Muscle of back (tissue), 11 donors: ENCODE results near the gene JPT1. TPM values are rescaled to one million over a fixed set of nuclear protein-coding genes. Genes with fewer than 3 reads are reported as not detected.

Experiments used
- DNase-seq, 3 donors: peaks; one replicate each; pipeline versions ENCODE4 v3.0.0 to v3.0.0-alpha.2; 2013
- polyA plus RNA-seq, 10 donors: library from polyadenylated mRNA; unstranded; fragments of 120-200 nt; gene quantifications; one replicate each; pipeline ENCODE4 v1.2.1, GENCODE V29; 2013; ENCODE audit not compliant: insufficient read length in 10 of 10

Gene JPT1
- polyA plus RNA-seq, 10 donors, result 146 to 366 (median 269) TPM

- peak in 1 of 3 donors; percentile 1 for DNase-seq
Measured at GRCh38 chr17:75086496-75087181, 67.7 kb downstream of the JPT1 start.

Other genes with a start within 250 kb of the JPT1 start
- gene USH1G, start 231.3 kb downstream of the JPT1 start, polyA plus RNA-seq, result under 1 TPM in 3 of 10 donors, not detected in 7; 0.04 to 0.69 (median 0.30) TPM
- gene OTOP2, start 230.2 kb downstream of the JPT1 start, polyA plus RNA-seq, result not detected
- not detected for gene OTOP3, start 218.6 kb downstream of the JPT1 start, polyA plus RNA-seq
- 1 to 10 TPM; 4.6 to 7.6 (median 5.9) TPM for gene HID1, start 181.8 kb downstream of the JPT1 start, polyA plus RNA-seq
- 10 to 100 TPM in 2 of 10 donors, 1 to 10 TPM in 8; 5.7 to 10.8 (median 8.0) TPM for gene CDR2L, start 166.9 kb downstream of the JPT1 start, polyA plus RNA-seq
- gene MRPL58, start 141.8 kb downstream of the JPT1 start, polyA plus RNA-seq, result 10 to 100 TPM; 18.8 to 24.7 (median 21.6) TPM
- 100 to 1,000 TPM; 236 to 279 (median 251) TPM for gene ATP5PD, start 107.5 kb downstream of the JPT1 start, polyA plus RNA-seq
- 10 to 100 TPM; 20.1 to 24.2 (median 21.4) TPM for gene KCTD2, start 107.3 kb downstream of the JPT1 start, polyA plus RNA-seq
- 10 to 100 TPM in 1 of 10 donors, 1 to 10 TPM in 9; 5.3 to 12.2 (median 7.6) TPM for gene SLC16A5, start 66.6 kb downstream of the JPT1 start, polyA plus RNA-seq
- 1 to 10 TPM; 4.6 to 7.8 (median 6.6) TPM for gene ARMC7, start 44.5 kb downstream of the JPT1 start, polyA plus RNA-seq
- 10 to 100 TPM; 30.3 to 42.9 (median 38.6) TPM for gene NT5C, start 22.8 kb downstream of the JPT1 start, polyA plus RNA-seq
- gene SUMO2, start 28.4 kb upstream of the JPT1 start, polyA plus RNA-seq, result 100 to 1,000 TPM; 324 to 484 (median 381) TPM
- gene NUP85, start 51.2 kb upstream of the JPT1 start, polyA plus RNA-seq, result 10 to 100 TPM; 32.9 to 62.6 (median 42.9) TPM
- 10 to 100 TPM; 23.2 to 39.6 (median 32.0) TPM for gene GGA3, start 107.1 kb upstream of the JPT1 start, polyA plus RNA-seq
- 10 to 100 TPM; 54.4 to 65.8 (median 59.8) TPM for gene MRPS7, start 107.4 kb upstream of the JPT1 start, polyA plus RNA-seq
- 10 to 100 TPM; 11.0 to 15.0 (median 13.1) TPM for gene MIF4GD, start 116.7 kb upstream of the JPT1 start, polyA plus RNA-seq
- 1 to 10 TPM; 4.2 to 8.3 (median 6.1) TPM for gene SLC25A19, start 134.9 kb upstream of the JPT1 start, polyA plus RNA-seq